T-cell (primary cell): ENCODE measurements around the gene MORC1. TPM values are rescaled to one million over a fixed set of nuclear protein-coding genes. Genes with fewer than 3 reads are reported as not detected.

ENCODE experiments used
- ATAC-seq, 4 experiments: fragments of 200-7000 bp in 3 of 4; fragments of 150-1000 bp in 1 of 4; cut with Tn5 transposase; replicated peaks in 1 of 4; 1 replicate in 3 of 4; 2 replicates in 1 of 4; pipeline ENCODE4 v1.10.0; 2021; ENCODE audit warnings: moderate library complexity in 3 of 4, mild to moderate bottlenecking in 2 of 4, moderate number of reproducible peaks in 1 of 4
- CTCF ChIA-PET, 2 donors: fragments of 300-600 bp; sonication (Branson Sonifier 250); formaldehyde crosslinking; loops; one replicate each; lab custom pipeline; 2022; ENCODE audit warnings: antibody characterized with exemption in 2 of 2; lab: Charles Lee
- POLR2A ChIA-PET, 2 donors: fragments of 300-600 bp; sonication (Branson Sonifier 250); formaldehyde crosslinking; loops; one replicate each; lab custom pipeline; 2022; ENCODE audit warnings: antibody characterized with exemption in 2 of 2; lab: Charles Lee
- DNase-seq, 35 experiments: peaks; one replicate each; pipeline versions ENCODE4 v3.0.0 to v3.0.0-alpha.2; 2013 to 2023
- H3K27ac ChIP-seq: one replicate; pipeline ENCODE4 v1.5.1; 2013; ENCODE audit warnings: low read length
- H3K27me3 ChIP-seq, 2 experiments: replicated peaks in 1 of 2; 1 replicate in 1 of 2; 2 replicates in 1 of 2; pipeline versions ENCODE4 v1.6.1 to v1.7.0; 2013; ENCODE audit warnings: low read length in 1 of 2, mixed read lengths in 1 of 2; ENCODE audit not compliant: control insufficient read depth in 2 of 2, insufficient read depth in 2 of 2; ENCODE audit errors: extremely low read depth in 1 of 2
- H3K36me3 ChIP-seq, 2 donors: 1 replicate in 1 of 2; 2 replicates in 1 of 2; pipeline versions ENCODE4 v1.6.1 to v1.7.0; 2013; ENCODE audit warnings: low read length in 1 of 2; ENCODE audit not compliant: control insufficient read depth in 2 of 2, insufficient read depth in 1 of 2; ENCODE audit errors: extremely low read depth in 1 of 2
- H3K4me1 ChIP-seq, 2 experiments: 1 replicate in 1 of 2; 2 replicates in 1 of 2; pipeline versions ENCODE4 v1.6.1 to v1.7.0; 2013; ENCODE audit warnings: low read length in 2 of 2, mixed read lengths in 1 of 2; ENCODE audit not compliant: insufficient read depth in 2 of 2, control insufficient read depth in 1 of 2; ENCODE audit errors: extremely low read depth in 1 of 2
- H3K4me3 ChIP-seq, 2 donors: 1 replicate in 1 of 2; 2 replicates in 1 of 2; pipeline versions ENCODE4 v1.5.1 to v1.7.0; 2013; ENCODE audit warnings: mild to moderate bottlenecking in 2 of 2, low read length in 1 of 2, moderate library complexity in 1 of 2; ENCODE audit not compliant: control insufficient read depth in 1 of 2; ENCODE audit errors: extremely low read depth in 1 of 2
- H3K9me3 ChIP-seq: 2 replicates; pipeline ENCODE4 v1.7.0; 2013
- H3K27ac Mint-ChIP-seq, 2 donors: one replicate each; pipeline ENCODE4 v1.8.0; 2020 to 2021; ENCODE audit warnings: mild to moderate bottlenecking in 2 of 2, mixed read lengths in 2 of 2
- H3K27me3 Mint-ChIP-seq, 2 donors: one replicate each; pipeline ENCODE4 v1.8.0; 2021 to 2022; ENCODE audit warnings: mixed read lengths in 2 of 2
- H3K36me3 Mint-ChIP-seq: one replicate; pipeline ENCODE4 v1.8.0; 2021; ENCODE audit warnings: mixed read lengths
- H3K4me1 Mint-ChIP-seq, 3 donors: one replicate each; pipeline ENCODE4 v1.8.0; 2020 to 2022; ENCODE audit warnings: mixed read lengths in 3 of 3, mild to moderate bottlenecking in 1 of 3
- H3K4me3 Mint-ChIP-seq, 3 donors: one replicate each; pipeline ENCODE4 v1.8.0; 2020 to 2022; ENCODE audit warnings: mild to moderate bottlenecking in 3 of 3, mixed read lengths in 3 of 3, moderate library complexity in 3 of 3
- H3K9me3 Mint-ChIP-seq, 3 donors: one replicate each; pipeline ENCODE4 v1.8.0; 2020 to 2022; ENCODE audit warnings: mixed read lengths in 3 of 3
- WGBS: methylation state at CpG from one replicate; pipeline ENCODE4 v1.1.5; 2013; ENCODE audit warnings: missing lambda C conversion rate; ENCODE audit not compliant: insufficient coverage; 5-methylcytosine and 5-hydroxymethylcytosine counted together
- total RNA-seq, 35 experiments: library from RNA in 6 of 35; stranded (reverse) in 6 of 35; fragments of 120-200 nt in 1 of 35; gene quantifications; one replicate each; pipeline versions ENCODE4 v1.2.1 to v1.2.4 and lab custom pipeline; 2013 to 2026

The MORC1 gene, protein sequence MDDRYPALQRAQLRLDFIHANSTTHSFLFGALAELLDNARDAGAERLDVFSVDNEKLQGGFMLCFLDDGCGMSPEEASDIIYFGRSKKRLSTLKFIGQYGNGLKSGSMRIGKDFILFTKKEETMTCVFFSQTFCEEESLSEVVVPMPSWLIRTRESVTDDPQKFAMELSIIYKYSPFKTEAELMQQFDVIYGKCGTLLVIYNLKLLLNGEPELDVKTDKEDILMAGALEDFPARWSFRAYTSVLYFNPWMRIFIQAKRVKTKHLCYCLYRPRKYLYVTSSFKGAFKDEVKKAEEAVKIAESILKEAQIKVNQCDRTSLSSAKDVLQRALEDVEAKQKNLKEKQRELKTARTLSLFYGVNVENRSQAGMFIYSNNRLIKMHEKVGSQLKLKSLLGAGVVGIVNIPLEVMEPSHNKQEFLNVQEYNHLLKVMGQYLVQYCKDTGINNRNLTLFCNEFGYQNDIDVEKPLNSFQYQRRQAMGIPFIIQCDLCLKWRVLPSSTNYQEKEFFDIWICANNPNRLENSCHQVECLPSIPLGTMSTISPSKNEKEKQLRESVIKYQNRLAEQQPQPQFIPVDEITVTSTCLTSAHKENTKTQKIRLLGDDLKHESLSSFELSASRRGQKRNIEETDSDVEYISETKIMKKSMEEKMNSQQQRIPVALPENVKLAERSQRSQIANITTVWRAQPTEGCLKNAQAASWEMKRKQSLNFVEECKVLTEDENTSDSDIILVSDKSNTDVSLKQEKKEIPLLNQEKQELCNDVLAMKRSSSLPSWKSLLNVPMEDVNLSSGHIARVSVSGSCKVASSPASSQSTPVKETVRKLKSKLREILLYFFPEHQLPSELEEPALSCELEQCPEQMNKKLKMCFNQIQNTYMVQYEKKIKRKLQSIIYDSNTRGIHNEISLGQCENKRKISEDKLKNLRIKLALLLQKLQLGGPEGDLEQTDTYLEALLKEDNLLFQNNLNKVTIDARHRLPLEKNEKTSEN
- total RNA-seq (not detected), total RNA-seq (lab: John Stamatoyannopoulos, UW) (0 to 0.09 (median 0) reads per million in 29 experiments)
- not detected for total RNA-seq (2013)

DNA sequence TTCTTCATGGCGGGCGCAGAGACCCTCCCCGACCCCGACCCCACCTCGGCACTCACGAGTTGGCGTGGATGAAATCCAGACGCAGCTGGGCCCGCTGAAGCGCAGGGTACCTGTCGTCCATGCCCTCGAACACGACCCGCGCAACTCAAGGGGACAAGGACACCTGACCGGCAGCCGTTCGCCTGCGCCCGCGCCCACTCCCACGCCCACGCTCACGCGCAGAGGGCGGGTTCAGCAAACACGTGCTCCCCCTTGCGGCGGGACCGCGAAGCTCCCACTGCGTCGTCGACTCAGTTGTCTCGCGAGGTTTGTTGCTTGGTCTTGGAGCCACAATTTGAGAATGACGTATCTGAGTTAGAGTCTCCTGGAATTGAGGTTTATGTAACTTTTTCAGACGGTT is at the start of gene MORC1:
Gene MORC1 (minus strand): TSS at position 196 of the 400 bp plus-strand sequence. CDS start 75 bp downstream, at position 121.
- Histone ChIP-seq H3K4me3 (no peak within 1 kb of the TSS), H3K27me3 (no peaks in the 10 kb centered on the region), H3K27ac (no peak within 1 kb of the TSS), H3K36me3 (no peaks in the 10 kb centered on the region), H3K4me1 (no peaks in the 10 kb centered on the region), H3K9me3 (no peaks in the 10 kb centered on the region)
- Mint-ChIP-seq H3K27me3 (peaks cover 4 to 8% of the 10 kb centered on the region in 2 donors), H3K9me3 (peaks cover 0 to 4% (median 0%) of the 10 kb centered on the region in 3 donors), H3K4me3 (no peak within 1 kb of the TSS), H3K27ac (no peak within 1 kb of the TSS), H3K36me3 (no peaks in the 10 kb centered on the region), H3K4me1 (no peaks in the 10 kb centered on the region)
- ATAC-seq (no peak), DNase-seq (no peak)
- WGBS: 94% methylated on average over 29 of the region's 38 CpGs
- POLR2A ChIA-PET: no interaction called here
- CTCF ChIA-PET: no interaction called here

DNA sequence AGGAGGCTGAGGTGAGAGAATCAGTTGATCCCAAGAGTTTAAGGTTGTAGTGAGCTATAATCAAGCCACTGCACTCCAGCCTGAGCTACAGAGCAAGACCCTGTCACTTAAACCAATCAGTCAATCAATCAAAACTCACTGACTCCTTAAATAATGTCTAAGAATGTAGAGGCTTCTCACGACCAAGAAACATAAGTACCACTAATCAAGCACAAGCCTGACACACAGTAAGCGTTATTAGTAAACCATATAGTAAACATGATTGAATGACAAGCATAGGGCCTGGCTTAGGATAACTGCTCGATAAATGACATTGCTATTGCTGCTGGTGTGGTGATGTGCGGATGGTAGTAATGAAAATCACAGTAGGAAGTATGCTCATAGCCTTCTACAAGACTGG is 48.0 kb upstream of the MORC1 start:
- no peaks in the 10 kb centered on the region for H3K4me1 ChIP-seq
- Mint-ChIP-seq H3K27ac (no peak overlapping the region), H3K9me3 (no peaks in the 10 kb centered on the region), H3K36me3 (no peaks in the 10 kb centered on the region), H3K4me3 (no peak overlapping the region), H3K4me1 (no peaks in the 10 kb centered on the region), H3K27me3 (peaks cover 3 to 7% of the 10 kb centered on the region in 2 donors)
- no peaks in the 10 kb centered on the region for H3K9me3 ChIP-seq
- ATAC-seq (no peak), DNase-seq (no peak)
- no peaks in the 10 kb centered on the region for H3K27me3 ChIP-seq
- no peaks in the 10 kb centered on the region for H3K36me3 ChIP-seq
- POLR2A ChIA-PET: no interaction called here
- no peak overlapping the region for H3K4me3 ChIP-seq
- 100% methylated on average over 2 of the region's 4 CpGs for WGBS
- CTCF ChIA-PET: no interaction called here
- no peak overlapping the region for H3K27ac ChIP-seq

DNA sequence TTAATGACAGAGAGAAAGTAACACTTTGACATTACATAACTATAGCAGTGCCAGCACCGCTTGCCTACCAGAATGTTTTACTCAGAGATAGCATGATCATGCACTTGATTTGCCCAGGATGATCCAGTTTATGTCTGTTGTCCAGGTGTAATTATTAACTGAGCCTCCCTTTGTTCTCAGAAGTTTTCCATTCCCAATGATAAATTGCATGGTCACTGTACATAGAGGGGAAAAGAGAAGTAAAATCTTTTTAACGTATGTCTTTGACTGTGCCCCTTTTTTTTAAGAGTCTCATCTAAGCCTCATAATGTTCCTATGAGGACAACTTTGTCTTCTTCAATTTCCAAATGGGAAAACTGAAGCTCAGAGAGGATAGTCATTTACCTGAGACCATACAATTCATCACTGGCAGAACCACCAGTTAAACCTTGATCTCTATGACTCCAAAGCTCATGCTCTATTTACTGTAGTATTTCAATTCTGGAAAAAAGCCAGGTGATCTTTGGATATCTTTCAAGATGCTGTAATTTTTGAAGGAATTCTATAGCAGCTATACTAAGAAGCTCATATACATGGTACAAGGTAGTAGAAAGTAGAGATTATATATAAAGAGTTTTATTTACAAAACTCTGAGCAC is 43.7 kb upstream of the MORC1 start:
- Histone ChIP-seq H3K4me3 (no peak overlapping the region), H3K36me3 (no peaks in the 10 kb centered on the region), H3K27me3 (no peaks in the 10 kb centered on the region), H3K27ac (no peak overlapping the region), H3K9me3 (no peaks in the 10 kb centered on the region), H3K4me1 (no peaks in the 10 kb centered on the region)
- no peaks in the 10 kb centered on the region for H3K36me3 Mint-ChIP-seq
- ChIA-PET POLR2A (no interaction called here), CTCF (no interaction called here)
- no peak overlapping the region for H3K27ac Mint-ChIP-seq
- no CpG with 5 or more reads among the region's 2 CpGs for WGBS
- ATAC-seq: no peak
- peaks cover 3 to 8% of the 10 kb centered on the region in 2 donors for H3K27me3 Mint-ChIP-seq
- no peak overlapping the region for H3K4me3 Mint-ChIP-seq
- H3K9me3 Mint-ChIP-seq: peaks cover 0 to 4% (median 3%) of the 10 kb centered on the region in 3 donors
- DNase-seq: no peak
- no peaks in the 10 kb centered on the region for H3K4me1 Mint-ChIP-seq

DNA sequence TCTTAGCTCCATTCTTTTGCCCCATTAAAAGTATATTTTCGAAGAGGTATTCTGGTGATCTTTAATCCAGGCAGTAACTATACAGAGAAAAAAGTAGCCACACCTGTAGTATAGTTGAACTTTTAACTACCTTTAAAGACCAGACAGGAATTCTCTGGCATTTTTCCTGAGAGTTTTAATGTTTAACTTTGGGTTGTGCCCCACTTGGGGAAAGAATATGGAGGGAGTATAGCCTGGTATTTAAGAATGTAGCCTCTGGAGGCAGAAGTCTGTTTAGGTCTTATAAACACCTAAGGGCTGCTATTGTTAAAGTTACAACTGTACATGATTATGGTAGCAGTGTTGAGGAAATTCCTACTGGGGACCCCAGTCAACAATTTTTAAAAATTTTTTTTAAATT is 37.9 kb upstream of the MORC1 start:
- Histone ChIP-seq H3K9me3 (no peaks in the 10 kb centered on the region), H3K27ac (no peak overlapping the region), H3K4me3 (no peak overlapping the region), H3K36me3 (no peaks in the 10 kb centered on the region), H3K4me1 (no peaks in the 10 kb centered on the region), H3K27me3 (no peaks in the 10 kb centered on the region)
- H3K36me3 Mint-ChIP-seq: no peaks in the 10 kb centered on the region
- no peak overlapping the region for H3K4me3 Mint-ChIP-seq
- no CpG with 5 or more reads among the region's 1 CpG for WGBS
- no peaks in the 10 kb centered on the region for H3K4me1 Mint-ChIP-seq
- ATAC-seq (no peak), DNase-seq (no peak)
- H3K27me3 Mint-ChIP-seq: peaks cover 0 to 5% of the 10 kb centered on the region in 2 donors
- H3K9me3 Mint-ChIP-seq: peaks cover 0 to 4% (median 3%) of the 10 kb centered on the region in 3 donors
- H3K27ac Mint-ChIP-seq: no peak overlapping the region
- ChIA-PET POLR2A (no interaction called here), CTCF (no interaction called here)

DNA sequence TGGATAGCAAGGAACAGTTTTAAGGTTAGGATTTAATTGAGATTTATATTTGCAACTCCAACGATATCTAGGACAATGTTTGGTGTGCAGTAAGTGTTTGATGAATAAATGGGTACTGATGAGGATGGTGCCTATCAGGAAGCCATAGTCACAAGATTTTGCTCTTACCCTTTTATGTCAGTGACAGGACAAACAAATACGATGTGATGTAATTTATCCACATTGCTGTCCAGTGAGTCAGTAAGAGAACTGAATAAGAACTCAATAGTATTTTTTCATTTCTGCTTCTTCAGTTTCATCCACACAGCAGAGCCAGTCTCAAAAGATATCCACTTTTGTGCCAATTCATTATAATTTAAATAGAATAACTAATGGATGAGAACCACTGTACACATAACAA is 37.0 kb upstream of the MORC1 start:
- WGBS: no CpG with 5 or more reads among the region's 2 CpGs
- ATAC-seq: no peak
- no peaks in the 10 kb centered on the region for H3K27me3 ChIP-seq
- no peak for DNase-seq
- no peaks in the 10 kb centered on the region for H3K36me3 ChIP-seq
- H3K4me3 ChIP-seq: no peak overlapping the region
- Mint-ChIP-seq H3K36me3 (no peaks in the 10 kb centered on the region), H3K9me3 (peaks cover 0 to 4% (median 3%) of the 10 kb centered on the region in 3 donors), H3K27me3 (peaks cover 0 to 4% of the 10 kb centered on the region in 2 donors), H3K4me3 (no peak overlapping the region), H3K4me1 (no peaks in the 10 kb centered on the region), H3K27ac (no peak overlapping the region)
- H3K4me1 ChIP-seq: no peaks in the 10 kb centered on the region
- POLR2A ChIA-PET: no interaction called here
- H3K9me3 ChIP-seq: no peaks in the 10 kb centered on the region
- H3K27ac ChIP-seq: no peak overlapping the region
- CTCF ChIA-PET: no interaction called here

DNA sequence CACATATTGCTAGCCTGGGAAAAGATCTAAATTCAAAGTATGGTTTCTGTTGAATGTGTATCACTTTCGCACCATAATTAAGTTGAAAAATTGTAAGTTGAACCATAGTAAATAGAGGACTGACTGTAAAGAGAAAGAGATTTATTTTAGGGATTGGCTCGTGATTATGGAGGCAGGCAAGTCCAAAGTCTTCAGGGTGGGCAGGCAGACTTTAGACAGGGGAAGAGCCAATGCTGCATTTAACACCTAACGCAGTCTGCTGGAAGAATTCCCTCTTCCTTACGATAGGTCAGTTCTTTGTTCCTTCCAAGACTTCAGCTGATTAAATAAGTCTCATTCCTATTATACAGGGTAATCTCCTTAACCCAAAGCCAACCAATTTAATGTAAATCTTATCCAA is 34.4 kb upstream of the MORC1 start:
- Histone ChIP-seq H3K9me3 (no peaks in the 10 kb centered on the region), H3K36me3 (no peaks in the 10 kb centered on the region), H3K27me3 (no peaks in the 10 kb centered on the region), H3K4me3 (no peak overlapping the region), H3K4me1 (no peaks in the 10 kb centered on the region), H3K27ac (no peak overlapping the region)
- Mint-ChIP-seq H3K9me3 (peaks cover 0 to 4% (median 0%) of the 10 kb centered on the region in 3 donors), H3K4me1 (no peaks in the 10 kb centered on the region), H3K36me3 (no peaks in the 10 kb centered on the region), H3K4me3 (no peak overlapping the region), H3K27ac (no peak overlapping the region), H3K27me3 (peaks cover 0 to 8% of the 10 kb centered on the region in 2 donors)
- ATAC-seq: no peak
- POLR2A ChIA-PET: no interaction called here
- 50% methylated on average over 2 of the region's 4 CpGs for WGBS
- no peak for DNase-seq
- CTCF ChIA-PET: no interaction called here
